ENCODE results near the gene CTU2. TPM values are rescaled to one million over a fixed set of nuclear protein-coding genes. Genes with fewer than 3 reads are reported as not detected.

The CTU2 gene
- polyA plus RNA-seq, 1 experiment, result 16.9 TPM

- CTCF ChIA-PET, result interaction anchor here (0.7 kb wide), 1 partner anchor 14 kb away, joined by 3 read pairs; no protein-coding TSS in a partner anchor
- H3K4me3 ChIP-seq (ENCODE audit: low read depth, low read length), result no peak overlapping the region
- no peaks in the 10 kb centered on the region for H3K27me3 ChIP-seq (ENCODE audit: control insufficient read depth, insufficient read depth, low read length)
- DNase-seq (ENCODE audit: low read depth), result no peak
- POLR2A ChIA-PET, result no interaction called here
- peaks cover 78% of the 10 kb centered on the region for H3K36me3 ChIP-seq (ENCODE audit: control insufficient read depth, insufficient read depth, low read length)
- TF ChIP-seq, protein P1, sequence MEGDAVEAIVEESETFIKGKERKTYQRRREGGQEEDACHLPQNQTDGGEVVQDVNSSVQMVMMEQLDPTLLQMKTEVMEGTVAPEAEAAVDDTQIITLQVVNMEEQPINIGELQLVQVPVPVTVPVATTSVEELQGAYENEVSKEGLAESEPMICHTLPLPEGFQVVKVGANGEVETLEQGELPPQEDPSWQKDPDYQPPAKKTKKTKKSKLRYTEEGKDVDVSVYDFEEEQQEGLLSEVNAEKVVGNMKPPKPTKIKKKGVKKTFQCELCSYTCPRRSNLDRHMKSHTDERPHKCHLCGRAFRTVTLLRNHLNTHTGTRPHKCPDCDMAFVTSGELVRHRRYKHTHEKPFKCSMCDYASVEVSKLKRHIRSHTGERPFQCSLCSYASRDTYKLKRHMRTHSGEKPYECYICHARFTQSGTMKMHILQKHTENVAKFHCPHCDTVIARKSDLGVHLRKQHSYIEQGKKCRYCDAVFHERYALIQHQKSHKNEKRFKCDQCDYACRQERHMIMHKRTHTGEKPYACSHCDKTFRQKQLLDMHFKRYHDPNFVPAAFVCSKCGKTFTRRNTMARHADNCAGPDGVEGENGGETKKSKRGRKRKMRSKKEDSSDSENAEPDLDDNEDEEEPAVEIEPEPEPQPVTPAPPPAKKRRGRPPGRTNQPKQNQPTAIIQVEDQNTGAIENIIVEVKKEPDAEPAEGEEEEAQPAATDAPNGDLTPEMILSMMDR (IDR thresholded peaks at IDR 0.05; ENCODE audit: insufficient read depth, low read depth, low read length), result no peak
Observed at GRCh38 chr16:88722784-88723506, 16.6 kb downstream of the CTU2 start.

DNA sequence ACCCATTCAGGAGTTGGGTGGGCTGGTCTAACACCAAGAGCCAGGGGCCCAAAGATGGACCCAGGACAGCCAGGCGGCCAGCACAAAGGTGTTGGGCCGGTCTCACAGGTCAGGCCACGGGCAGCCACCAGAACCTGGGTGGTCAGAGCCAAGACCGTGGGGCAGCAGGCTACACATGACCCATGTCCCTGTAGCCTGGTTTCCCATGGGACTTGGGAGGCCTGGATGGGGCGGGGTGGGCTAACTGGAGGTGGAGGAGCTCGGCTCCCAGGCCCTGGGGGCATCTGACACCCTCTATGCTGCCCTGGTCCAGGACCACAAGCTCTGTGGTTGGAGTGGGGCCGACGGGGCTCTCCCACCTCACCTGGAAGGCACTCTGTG, 17.2 kb downstream of the CTU2 start:
- POLR2A ChIA-PET, result no interaction called here
- CTCF ChIA-PET, result no interaction called here
- peaks cover 76% of the 10 kb centered on the region for H3K36me3 ChIP-seq (ENCODE audit: control insufficient read depth, insufficient read depth, low read length)

DNA sequence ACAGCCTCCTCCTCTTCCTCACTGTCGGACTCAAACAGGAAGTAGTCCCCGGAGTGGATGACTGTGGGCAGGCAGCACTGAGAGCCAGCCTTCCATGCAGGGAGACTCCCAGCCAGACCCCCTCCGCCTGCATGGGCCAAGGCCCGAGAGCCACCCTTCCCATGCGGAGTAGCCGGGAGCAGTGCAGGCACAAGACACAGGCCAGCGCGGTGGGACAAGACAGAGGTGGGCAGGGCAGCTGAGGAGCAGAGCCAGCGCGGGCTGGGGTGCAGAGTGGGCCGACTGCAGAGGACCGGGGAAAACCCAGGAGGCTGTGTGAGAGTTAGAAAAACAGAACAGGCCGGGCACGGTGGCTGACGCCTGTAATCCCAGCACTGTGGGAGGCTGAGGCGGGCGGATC, 17.6 kb downstream of the CTU2 start:
- peaks cover 72% of the 10 kb centered on the region for H3K36me3 ChIP-seq (ENCODE audit: control insufficient read depth, insufficient read depth, low read length)

More for the DNA sequence above, 17.2 kb downstream of the CTU2 start:
- DNase-seq (ENCODE audit: low read depth), result no peak
- Histone ChIP-seq H3K4me3 (ENCODE audit: low read depth, low read length) (no peak overlapping the region), H3K27me3 (ENCODE audit: control insufficient read depth, insufficient read depth, low read length) (no peaks in the 10 kb centered on the region)
- TF ChIP-seq, protein P1 (IDR thresholded peaks at IDR 0.05; ENCODE audit: insufficient read depth, low read depth, low read length), result no peak

GRCh38 chr16:88724855-88725555, 18.7 kb downstream of the CTU2 start:
- H3K36me3 ChIP-seq (ENCODE audit: control insufficient read depth, insufficient read depth, low read length), result peaks cover 65% of the 10 kb centered on the region
- CTCF ChIA-PET, result interaction anchor here (1.1 kb wide), 1 partner anchor 13 kb away, joined by 3 read pairs; no protein-coding TSS in a partner anchor

More for the DNA sequence above, 17.6 kb downstream of the CTU2 start:
- TF ChIP-seq, protein P1 (IDR thresholded peaks at IDR 0.05; ENCODE audit: insufficient read depth, low read depth, low read length), result no peak
- no peak for DNase-seq (ENCODE audit: low read depth)
- ChIA-PET POLR2A (no interaction called here), CTCF (no interaction called here)
- Histone ChIP-seq H3K27me3 (ENCODE audit: control insufficient read depth, insufficient read depth, low read length) (no peaks in the 10 kb centered on the region), H3K4me3 (ENCODE audit: low read depth, low read length) (no peak overlapping the region)

More at GRCh38 chr16:88724855-88725555, 18.7 kb downstream of the CTU2 start:
- H3K27me3 ChIP-seq (ENCODE audit: control insufficient read depth, insufficient read depth, low read length), result no peaks in the 10 kb centered on the region
- TF ChIP-seq, protein P1 (IDR thresholded peaks at IDR 0.05; ENCODE audit: insufficient read depth, low read depth, low read length), result no peak
- POLR2A ChIA-PET, result no interaction called here
- H3K4me3 ChIP-seq (ENCODE audit: low read depth, low read length), result no peak overlapping the region
- no peak for DNase-seq (ENCODE audit: low read depth)

Data from BJ (cell line).